ENCODE results near the gene POLR3C. TPM values are rescaled to one million over a fixed set of nuclear protein-coding genes. Genes with fewer than 3 reads are reported as not detected.

The POLR3C gene
- total and polyA plus RNA-seq, 12 donors, result 12.0 to 28.4 (median 19.9) TPM

GRCh38 chr1:145846201-145846612, 22.2 kb downstream of the POLR3C start:
- Histone ChIP-seq H3K36me3 (replicated peaks in 1 of 2) (peaks cover 0 to 52% of the 10 kb centered on the region in 2 donors), H3K9me3 (replicated peaks in 1 of 3) (no peaks in the 10 kb centered on the region), H3K27ac (peak overlapping the region in 3 of 5 donors; percentile 37 to 67 (median 63)), H3K4me3 (peak overlapping the region in 2 of 4 donors; percentile 44 to 49), H3K27me3 (no peaks in the 10 kb centered on the region), H3K4me1 (replicated peaks in 1 of 2) (peaks cover 9 to 15% of the 10 kb centered on the region in 2 donors)
- WGBS, 4 donors, result 59 to 82% (median 69%) methylated on average over 3 of the region's 3 CpGs
- DNase-seq, result peak in 1 of 7 donors; percentile 24
- intact Hi-C loops (cut with DNase I), result loop anchor here (5.0 to 10.0 kb wide), 2 partner anchors 129 to 166 kb away; no protein-coding TSS in a partner anchor
- no peak for TF ChIP-seq POLR2A (IDR thresholded peaks at IDR 0.05)
- peak; percentile 38 to 67 (median 49) for TF ChIP-seq CTCF (IDR thresholded peaks at IDR 0.05)

- Histone ChIP-seq H3K27ac (no peak overlapping the region), H3K4me3 (no peak overlapping the region), H3K36me3 (replicated peaks in 1 of 2) (peaks cover 0 to 51% of the 10 kb centered on the region in 2 donors), H3K4me1 (replicated peaks in 1 of 2) (peaks cover 9 to 15% of the 10 kb centered on the region in 2 donors), H3K27me3 (no peaks in the 10 kb centered on the region), H3K9me3 (replicated peaks in 1 of 3) (no peaks in the 10 kb centered on the region)
- no peak for TF ChIP-seq POLR2A (IDR thresholded peaks at IDR 0.05)
- no peak for TF ChIP-seq CTCF (IDR thresholded peaks at IDR 0.05)
- intact Hi-C loops (cut with DNase I), result loop anchor here (5.0 to 10.0 kb wide), 2 partner anchors 127 to 164 kb away; no protein-coding TSS in a partner anchor
- no peak for DNase-seq
- WGBS, 4 donors, result 75 to 89% (median 86%) methylated on average over 3 of the region's 3 CpGs
These were observed 23.8 kb downstream of the POLR3C start for GRCh38 chr1:145847827-145848226.

GRCh38 chr1:145849356-145850160, 25.6 kb downstream of the POLR3C start:
- peak in 1 of 7 donors; percentile 40 for DNase-seq
- Histone ChIP-seq H3K4me1 (replicated peaks in 1 of 2) (peaks cover 9 to 15% of the 10 kb centered on the region in 2 donors), H3K36me3 (replicated peaks in 1 of 2) (peaks cover 0 to 65% of the 10 kb centered on the region in 2 donors), H3K4me3 (no peak overlapping the region), H3K9me3 (replicated peaks in 1 of 3) (no peaks in the 10 kb centered on the region), H3K27ac (peak overlapping the region in 1 of 5 donors; percentile 68), H3K27me3 (no peaks in the 10 kb centered on the region)
- no peak for TF ChIP-seq POLR2A (IDR thresholded peaks at IDR 0.05)
- no peak for TF ChIP-seq CTCF (IDR thresholded peaks at IDR 0.05)
- WGBS, 4 donors, result 73 to 83% (median 77%) methylated on average over 10 to 15 of the region's 15 CpGs
- intact Hi-C loops (cut with DNase I), result loop anchor here (5.0 to 10.0 kb wide), 3 partner anchors 55 to 163 kb away; no protein-coding TSS in a partner anchor

- H3K27me3 ChIP-seq, result no peaks in the 10 kb centered on the region
- whole genome bisulfite sequencing, 4 donors, result 77 to 83% (median 79%) methylated on average over 7 of the region's 7 CpGs
- H3K4me3 ChIP-seq, result no peak overlapping the region
These were observed 31.5 kb downstream of the POLR3C start for GRCh38 chr1:145855426-145855948.

More at GRCh38 chr1:145855426-145855948, 31.5 kb downstream of the POLR3C start:
- TF ChIP-seq CTCF (IDR thresholded peaks at IDR 0.05) (no peak), POLR2A (IDR thresholded peaks at IDR 0.05) (no peak)
- H3K27ac ChIP-seq, result no peak overlapping the region
- H3K9me3 ChIP-seq (replicated peaks in 1 of 3), result no peaks in the 10 kb centered on the region
- peaks cover 0 to 62% of the 10 kb centered on the region in 2 donors for H3K36me3 ChIP-seq (replicated peaks in 1 of 2)
- no peak for DNase-seq
- H3K4me1 ChIP-seq (replicated peaks in 1 of 2), result peaks cover 4 to 15% of the 10 kb centered on the region in 2 donors
- intact Hi-C loops (cut with DNase I), result loop anchor here in 1 of 2 donors (10.0 kb wide), 1 partner anchor 49 kb away; no protein-coding TSS in a partner anchor
